GM19099 (cell line): Measurements from ENCODE around the gene TULP3.

Experiments used
- POLR2A ChIP-seq: IDR thresholded peaks from 3 replicates; pipeline ENCODE4 v1.6.1; 2011; ENCODE audit warnings: low read depth; ENCODE audit not compliant: insufficient read length; ENCODE audit errors: extremely low read depth

TULP3 gene

DNA sequence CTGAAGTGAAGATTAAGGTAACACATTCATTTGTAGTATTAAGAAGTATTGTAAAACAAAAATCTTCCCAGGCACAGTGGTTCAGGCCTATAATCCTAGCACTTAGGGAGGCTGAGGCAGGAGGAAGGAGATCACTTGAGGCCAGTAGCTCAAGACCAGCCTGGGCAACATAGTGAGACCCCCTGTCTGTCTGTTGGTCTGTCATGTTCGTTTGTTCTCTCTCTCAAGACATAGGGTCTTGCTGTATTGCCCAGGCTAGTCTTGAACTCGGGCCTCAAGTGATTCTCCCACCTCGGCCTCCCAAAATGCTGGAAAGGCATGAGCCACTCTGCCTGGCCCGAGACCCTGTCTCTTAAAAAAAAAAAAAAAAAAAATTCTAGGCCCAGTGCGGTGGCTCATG lies 6.7 kb downstream of the TULP3 start:
- no peak for TF ChIP-seq POLR2A

DNA sequence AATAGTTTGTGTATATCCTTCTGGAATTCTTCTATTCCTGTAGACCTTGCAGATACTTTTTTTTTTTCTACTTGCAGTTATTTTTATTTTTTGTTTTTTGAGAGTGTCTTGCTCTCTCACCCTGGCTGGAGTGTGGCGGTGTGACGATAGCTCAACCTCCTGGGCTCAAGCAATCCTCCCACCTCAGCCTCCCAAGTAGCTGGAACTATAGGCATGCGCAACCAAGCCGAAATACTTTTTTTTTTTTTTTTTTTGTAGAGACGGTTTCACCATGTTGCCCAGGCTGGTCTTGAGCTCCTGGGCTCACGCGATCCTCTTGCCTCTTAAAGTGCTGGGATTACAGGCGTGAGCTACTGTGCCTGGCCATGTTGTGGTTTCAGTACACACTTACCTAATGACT lies 10.0 kb downstream of the TULP3 start:
- no peak for TF ChIP-seq POLR2A

DNA sequence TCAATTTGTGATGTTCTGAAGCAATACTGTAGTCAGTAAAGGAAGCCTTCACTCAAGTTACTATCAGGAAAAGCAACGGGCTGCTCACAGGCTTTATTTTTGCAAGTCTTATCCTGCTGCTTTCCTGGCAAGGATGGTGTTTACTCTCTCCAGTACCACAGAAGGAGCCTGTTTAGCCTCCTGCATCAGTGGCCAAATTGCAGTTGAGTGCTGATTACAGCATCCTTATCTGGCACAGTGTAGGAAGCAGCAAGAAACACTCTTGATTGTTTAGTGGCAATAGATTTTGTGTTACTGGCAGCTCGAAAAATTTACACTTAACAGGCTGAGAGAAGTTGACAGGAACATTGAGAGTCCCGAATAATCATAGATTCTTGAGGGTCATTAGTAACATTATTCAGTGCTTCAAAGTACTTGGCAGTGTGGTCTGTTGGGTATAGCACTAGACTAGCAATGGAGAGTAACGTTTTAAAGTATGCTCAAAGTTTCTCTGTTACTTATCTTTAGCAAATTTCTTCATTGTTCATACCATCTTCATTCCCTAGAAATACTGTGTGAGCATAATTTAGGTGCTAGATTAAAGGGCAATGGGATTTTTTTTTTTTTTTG lies 11.7 kb downstream of the TULP3 start:
- no peak for TF ChIP-seq POLR2A

DNA sequence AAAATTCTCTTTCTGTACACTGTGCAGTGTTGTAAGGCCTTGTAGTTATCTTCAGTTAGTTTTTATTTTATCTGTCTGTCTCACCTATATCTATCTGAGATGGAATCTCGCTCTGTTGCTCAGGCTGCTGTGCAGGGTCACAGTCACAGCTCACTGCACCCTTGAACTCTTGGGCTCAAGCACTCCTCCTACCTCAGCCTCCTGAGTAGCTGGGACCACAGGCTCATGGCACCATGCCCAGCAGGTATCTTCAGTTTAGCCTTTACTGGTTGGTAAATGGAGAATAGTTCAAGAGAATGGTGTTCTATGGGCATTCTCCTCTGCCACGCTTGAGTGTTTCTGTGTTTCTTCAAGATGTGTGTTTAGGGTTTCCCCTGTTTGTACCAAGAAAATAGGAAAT lies 13.6 kb downstream of the TULP3 start:
- TF ChIP-seq POLR2A = no peak

DNA sequence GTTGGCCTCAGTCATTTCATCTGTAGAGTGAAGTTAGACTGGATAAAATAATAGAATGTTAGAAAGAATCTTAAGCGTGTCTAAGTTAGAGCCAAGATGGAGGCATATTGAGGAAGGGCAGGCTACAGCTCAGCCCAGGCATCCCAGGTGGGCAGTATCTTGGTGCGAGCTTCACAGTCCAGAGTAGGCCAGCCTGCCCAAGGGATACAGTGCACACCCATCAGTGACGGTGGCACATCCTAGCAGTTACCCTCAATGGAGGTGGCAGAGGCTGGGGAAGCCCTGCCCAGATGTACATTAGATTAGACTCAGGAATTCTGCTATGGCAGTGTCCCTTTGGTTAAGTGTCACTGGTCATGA lies 21.5 kb downstream of the TULP3 start:
- TF ChIP-seq POLR2A = no peak

DNA sequence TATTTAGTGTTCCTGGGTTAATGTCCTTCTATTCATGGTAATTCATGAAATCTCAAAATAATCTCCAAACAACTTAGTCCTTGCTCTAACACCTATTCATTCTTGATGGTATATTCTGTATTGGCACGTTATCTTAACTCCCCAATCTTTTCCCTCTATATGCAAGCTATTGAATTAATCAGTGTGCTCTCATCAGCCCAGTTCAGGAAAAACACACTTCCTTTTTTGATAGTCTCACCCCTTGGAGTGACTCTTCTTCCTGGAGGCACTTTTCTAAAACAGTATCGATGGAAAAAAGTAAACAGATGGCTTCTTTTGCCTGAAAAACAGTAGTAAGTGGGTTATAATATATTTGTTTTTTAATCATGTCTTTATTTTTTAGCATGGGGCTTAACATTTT lies 28.6 kb downstream of the TULP3 start:
- TF ChIP-seq POLR2A = no peak

DNA sequence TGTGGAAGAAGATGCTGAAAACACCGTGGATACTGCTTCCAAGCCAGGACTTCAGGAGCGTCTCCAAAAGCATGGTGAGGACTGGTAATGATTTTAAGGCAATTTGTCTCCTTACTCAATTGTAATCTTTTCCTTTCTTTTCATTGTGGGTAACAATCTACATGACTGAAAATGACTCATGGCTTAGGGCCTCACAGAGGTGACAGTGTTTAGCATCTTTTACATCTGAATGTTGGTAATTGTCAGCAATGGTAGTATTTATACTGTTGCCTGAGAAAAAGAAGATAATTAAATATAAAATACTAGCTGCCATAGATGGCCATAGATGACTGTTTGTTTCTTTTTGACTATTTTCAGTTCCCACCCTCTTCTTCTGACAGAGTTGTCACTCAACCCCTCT lies 31.6 kb downstream of the TULP3 start:
- no peak for TF ChIP-seq POLR2A

DNA sequence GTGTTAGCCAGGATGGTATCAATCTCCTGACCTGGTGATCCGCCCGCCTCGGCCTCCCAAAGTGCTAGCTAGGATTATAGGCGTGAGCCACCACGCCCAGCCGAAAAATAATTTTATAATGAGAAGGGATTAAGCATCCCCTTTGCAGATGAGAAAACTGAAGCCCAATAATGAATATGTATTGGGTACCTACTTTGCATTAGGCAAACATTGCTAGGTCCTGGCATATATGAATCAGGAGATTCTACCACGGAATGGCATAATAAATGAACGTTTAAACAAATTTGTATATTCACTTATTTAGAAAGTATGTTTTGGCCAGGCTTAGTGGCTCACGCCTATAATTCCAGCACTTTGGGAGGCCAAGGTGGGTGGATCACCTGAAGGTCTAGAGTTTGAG lies 32.4 kb downstream of the TULP3 start:
- TF ChIP-seq POLR2A = no peak

DNA sequence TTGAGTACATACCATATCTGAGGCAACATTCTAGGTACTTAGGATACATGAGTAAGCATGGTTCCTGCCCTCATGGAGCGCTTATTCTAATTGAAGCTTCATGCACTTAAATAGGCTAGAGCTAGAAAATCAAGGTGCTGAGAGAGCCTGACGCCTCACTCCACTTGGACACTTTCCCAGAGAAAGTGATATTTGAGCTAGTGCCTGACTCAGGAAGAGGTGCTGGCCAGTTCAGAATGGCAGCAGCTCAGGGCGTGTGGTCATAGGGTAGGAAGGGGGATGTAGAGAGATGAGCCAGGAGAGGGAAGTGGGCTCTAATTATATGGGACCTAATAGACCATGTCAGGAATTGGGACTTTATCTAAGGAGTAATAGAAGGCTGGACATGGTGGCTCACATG lies 33.3 kb downstream of the TULP3 start:
- no peak for TF ChIP-seq POLR2A

DNA sequence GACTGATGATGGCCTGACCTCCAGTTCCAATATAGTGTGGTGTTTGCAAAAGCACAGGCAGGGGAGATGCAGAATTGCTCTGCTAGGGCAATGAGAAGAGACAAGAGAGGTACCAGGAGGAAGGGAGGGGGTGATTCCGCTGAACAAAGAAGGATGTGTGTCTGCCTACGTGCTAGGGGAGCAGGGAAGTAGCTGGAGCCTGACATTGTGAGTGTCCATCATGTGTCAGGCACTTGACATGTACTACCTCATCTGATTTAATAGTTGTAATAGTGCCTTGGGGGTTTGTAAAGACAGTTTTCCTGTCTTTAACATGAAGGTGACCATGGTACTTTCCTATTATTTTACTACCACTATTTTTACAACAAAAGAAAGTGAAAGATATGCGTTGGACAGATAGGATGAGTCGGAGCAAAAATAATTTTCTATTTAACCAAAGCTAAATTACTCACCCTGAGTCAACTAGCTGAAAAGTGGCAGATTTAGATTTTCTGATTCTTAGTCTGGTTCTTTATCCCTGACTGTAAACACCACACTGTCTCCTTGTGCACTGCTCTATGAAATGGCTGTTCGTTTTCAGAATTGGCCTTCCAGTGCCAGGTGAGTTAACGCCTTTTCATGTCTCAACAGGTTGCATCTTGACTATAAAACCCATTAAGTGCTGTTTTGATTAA lies 34.8 kb downstream of the TULP3 start:
- no peak for TF ChIP-seq POLR2A

DNA sequence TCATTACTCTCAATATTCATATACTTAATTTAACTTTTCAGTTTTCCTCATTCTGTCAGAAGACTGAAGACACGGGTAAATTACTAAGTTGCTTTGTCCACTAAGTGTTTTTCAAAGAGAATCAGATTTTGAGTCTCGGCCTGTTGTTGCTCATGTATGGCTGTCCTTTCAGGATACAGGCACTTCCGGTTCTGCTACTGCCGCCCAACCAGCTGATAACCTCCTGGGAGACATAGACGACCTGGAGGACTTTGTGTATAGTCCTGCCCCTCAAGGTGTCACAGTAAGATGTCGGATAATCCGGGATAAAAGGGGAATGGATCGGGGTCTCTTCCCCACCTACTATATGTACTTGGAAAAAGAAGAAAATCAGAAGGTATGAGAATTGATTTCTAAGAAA lies 40.2 kb downstream of the TULP3 start:
- TF ChIP-seq POLR2A = no peak

DNA sequence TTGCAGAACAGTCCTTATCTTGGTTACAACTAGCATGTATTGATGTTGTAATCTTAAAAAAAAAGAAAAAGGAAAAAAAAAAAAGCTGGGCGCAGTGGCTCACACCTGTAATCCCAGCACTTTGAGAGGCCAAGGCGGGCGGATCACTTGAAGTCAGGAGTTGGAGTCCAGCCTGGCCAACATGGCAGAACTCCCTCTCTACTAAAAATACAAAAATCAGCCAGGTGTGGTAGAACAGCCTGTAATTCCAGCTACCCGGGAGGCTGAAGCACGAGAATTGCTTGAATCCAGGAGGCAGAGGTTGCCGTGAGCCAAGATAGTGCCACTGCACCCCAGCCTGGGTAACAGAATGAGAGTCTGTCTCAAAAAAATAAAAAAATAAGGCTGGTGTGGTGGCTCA lies 42.9 kb downstream of the TULP3 start:
- no peak for TF ChIP-seq POLR2A

DNA sequence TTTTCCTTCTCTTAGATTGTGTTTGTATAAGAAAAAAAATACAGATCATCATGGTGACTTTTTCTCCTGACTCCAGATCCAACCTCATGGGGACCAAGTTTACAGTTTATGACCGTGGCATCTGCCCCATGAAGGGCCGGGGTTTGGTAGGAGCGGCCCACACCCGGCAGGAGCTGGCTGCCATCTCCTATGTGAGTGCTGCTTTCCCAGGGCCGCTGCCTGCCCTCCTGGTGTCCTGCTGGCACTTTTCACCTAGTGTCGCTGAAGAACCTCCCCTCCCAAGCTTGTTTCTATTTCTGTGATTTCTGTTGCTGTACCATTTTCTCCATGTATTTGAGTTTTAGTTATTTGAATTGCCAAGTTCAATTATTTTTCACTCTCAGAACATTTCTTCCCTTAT lies 43.7 kb downstream of the TULP3 start:
- TF ChIP-seq POLR2A = no peak

DNA sequence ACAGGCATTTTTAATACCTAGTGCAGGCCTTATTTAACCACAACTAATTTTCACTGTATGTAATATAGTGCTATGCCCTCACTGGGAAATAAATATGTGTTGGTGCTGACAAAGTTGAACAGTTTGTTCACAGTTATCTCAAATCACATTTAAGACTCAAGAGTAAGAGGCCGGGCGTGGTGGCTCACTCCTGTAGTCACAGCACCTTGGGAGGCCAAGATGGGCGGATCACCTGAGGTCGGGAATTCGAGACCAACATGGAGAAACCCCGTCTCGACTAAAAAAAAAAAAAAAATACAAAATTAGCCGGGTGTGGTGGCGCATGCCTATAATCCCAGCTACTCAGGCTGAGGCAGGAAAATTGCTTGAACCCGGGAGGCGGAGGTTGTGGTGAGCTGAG lies 45.6 kb downstream of the TULP3 start:
- no peak for TF ChIP-seq POLR2A

DNA sequence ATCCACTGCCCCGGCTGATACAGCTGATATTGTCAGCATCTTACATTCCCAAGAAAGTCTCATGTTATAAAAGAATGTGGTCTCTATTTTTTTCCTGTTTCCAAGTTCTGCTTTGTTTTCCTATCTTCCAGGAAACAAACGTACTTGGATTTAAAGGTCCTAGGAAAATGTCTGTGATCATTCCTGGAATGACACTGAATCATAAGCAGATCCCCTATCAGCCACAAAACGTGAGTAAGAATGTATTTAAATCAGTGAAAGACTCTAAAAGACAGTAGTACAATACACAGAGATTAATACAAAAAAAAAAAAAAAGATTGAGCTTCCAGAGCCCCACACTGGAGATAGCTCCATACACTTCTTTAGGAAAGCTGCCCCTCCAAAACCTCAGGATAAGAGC lies 46.8 kb downstream of the TULP3 start:
- no peak for TF ChIP-seq POLR2A

DNA sequence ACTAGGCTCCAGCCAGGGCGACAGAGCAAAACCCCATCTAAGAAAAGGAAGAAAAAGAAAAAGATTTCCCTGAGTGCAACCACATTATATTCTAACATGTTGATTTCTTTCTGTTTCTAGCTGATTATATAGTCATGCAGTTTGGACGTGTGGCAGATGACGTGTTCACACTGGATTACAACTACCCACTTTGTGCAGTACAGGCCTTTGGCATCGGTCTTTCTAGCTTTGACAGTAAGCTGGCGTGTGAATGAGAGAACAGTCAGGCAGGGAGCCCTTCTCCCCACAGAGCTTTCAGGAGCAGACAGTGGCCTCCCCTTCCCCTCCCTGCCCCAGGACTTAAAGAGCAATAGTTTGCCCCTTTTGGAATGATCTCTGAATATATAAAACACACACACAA lies 48.5 kb downstream of the TULP3 start:
- TF ChIP-seq POLR2A = no peak

DNA sequence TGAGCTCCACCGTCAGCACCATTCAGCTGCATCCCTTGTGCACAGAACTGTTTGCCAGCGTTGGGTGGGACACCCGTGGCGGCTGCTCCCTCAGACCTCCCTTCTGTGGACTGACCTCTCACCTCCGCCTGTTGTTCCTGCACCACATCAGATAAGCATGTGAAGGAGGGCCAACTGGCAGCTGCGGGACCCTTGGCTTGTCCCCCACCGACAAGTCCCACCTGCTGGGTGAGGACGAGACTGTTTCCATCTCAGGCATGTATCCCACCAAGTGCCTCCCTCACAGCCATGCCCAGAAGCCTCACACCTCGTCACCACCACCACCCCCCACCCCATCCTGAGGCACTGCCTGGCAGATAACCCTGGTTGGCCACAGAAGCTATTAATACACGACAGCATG lies 49.9 kb downstream of the TULP3 start:
- TF ChIP-seq POLR2A = no peak

DNA sequence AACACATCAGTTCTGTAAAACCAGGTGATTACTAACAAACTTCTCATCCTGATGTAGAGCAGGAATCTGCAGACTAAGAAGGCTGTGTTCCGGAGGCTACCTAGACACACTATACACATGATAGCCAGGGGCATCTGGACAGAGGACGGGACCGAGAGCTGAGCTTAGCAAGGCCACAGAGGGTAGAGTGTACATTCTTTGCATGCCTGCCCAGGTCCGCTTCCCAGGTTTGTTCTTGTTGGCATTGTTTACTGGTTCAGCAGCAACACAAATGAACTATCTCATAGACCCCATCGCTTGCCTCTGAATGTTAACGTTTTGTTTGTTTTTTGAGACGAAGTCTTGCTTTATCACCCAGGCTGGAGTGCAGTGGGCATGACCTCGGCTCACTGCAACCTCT lies 50.8 kb downstream of the TULP3 start:
- no peak for TF ChIP-seq POLR2A

DNA sequence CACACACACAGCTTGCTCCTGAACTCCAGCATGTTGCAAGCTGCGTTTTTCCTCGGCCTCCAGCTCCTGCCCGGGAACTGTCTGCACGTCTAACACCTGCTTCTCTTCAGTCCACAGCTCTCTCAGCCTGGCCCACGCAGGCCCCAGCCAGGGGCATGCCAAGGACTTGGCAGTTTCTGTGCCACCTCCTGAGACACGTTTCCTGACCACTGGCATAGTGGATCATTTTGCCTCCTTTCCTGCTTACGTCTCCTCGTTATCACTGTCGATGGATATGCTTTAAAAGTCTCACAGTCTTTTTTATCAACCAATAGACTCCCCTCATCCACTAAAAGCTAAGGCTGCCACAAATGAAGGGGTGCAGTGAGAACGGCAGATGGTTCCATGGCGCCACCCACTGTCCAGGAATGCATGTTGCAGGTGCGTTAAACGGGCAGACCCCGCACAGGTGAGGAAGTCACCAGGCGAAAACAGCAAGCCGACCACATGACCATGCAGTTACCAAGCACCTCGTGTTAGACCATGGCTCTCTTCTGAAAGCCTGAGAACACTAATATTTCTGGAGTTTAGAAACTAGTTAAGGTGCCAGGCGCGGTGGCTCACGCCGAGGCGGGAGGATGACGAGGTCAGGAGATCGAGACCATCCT lies 53.8 kb downstream of the TULP3 start:
- TF ChIP-seq POLR2A = no peak
